ENCODE results near the gene FBXL22. TPM values are rescaled to one million over a fixed set of nuclear protein-coding genes. Genes with fewer than 3 reads are reported as not detected.

Gene FBXL22
- total and polyA plus RNA-seq, 2 of the 4 experiments (the other 2 are of a cell fraction), result 0.36 to 1.3 TPM

- H4K91ac ChIP-seq (ENCODE audit: insufficient read depth, low read depth, low read length), result no peak overlapping the region
- H3K4me1 ChIP-seq (ENCODE audit: control insufficient read depth, insufficient read depth, low read length), result peaks cover 11% of the 10 kb centered on the region
- peaks cover 8% of the 10 kb centered on the region for H3K9me1 ChIP-seq (ENCODE audit: insufficient read depth, low read length)
- ChIA-PET CTCF (interaction anchor here (1.4 kb wide), 1 partner anchor 18 kb away, joined by 3 read pairs; no protein-coding TSS in a partner anchor), POLR2A (ENCODE audit: unreplicated experiment) (no interaction called here)
- intact Hi-C loops (cut with micrococcal nuclease), result loop anchor here (10.0 kb wide), 1 partner anchor 122 kb away; no protein-coding TSS in a partner anchor
- in situ Hi-C loops (cut with MboI; ENCODE audit: low sequenced_read_pairs), result no loop called here
- no peaks in the 10 kb centered on the region for H3K27me3 ChIP-seq (ENCODE audit: control insufficient read depth, insufficient read depth, low read length)
- H3K4ac ChIP-seq (ENCODE audit: low read depth, low read length), result peak overlapping the region; percentile 27; the same call in 1 of the 2 replicates
- H2AK9ac ChIP-seq (replicated peaks; ENCODE audit: low read depth, low read length, poor library complexity), result no peak overlapping the region
- no peak overlapping the region for H3K4me3 ChIP-seq (ENCODE audit: insufficient read depth, low read depth, low read length)
- DNase-seq (no peak), ATAC-seq (ENCODE audit: low read depth) (no peak)
- peaks cover 17% of the 10 kb centered on the region for H3K36me3 ChIP-seq (ENCODE audit: control insufficient read depth, insufficient read depth, low read length)
- no peak overlapping the region for H3K27ac ChIP-seq (ENCODE audit: insufficient read depth, low read length)
- no peak overlapping the region for H3K56ac ChIP-seq (ENCODE audit: extremely low read depth, insufficient read depth, low read length)
- H2BK20ac ChIP-seq (ENCODE audit: low read depth, low read length), result no peak overlapping the region
- no peak overlapping the region for H2BK5ac ChIP-seq (ENCODE audit: low read depth, low read length, poor library complexity, severe bottlenecking)
- H4K5ac ChIP-seq (ENCODE audit: low read depth, low read length), result no peak overlapping the region
- dilution Hi-C loops (cut with HindIII; ENCODE audit: low sequenced_read_pairs, unreplicated experiment), result no loop called here
- H3K9me3 ChIP-seq (ENCODE audit: control insufficient read depth, insufficient read depth, low read length), result no peaks in the 10 kb centered on the region
- no peak overlapping the region for H3K9ac ChIP-seq (ENCODE audit: low read depth, low read length)
- H3K4me2 ChIP-seq (ENCODE audit: low read depth, low read length), result no peak overlapping the region
- no peak overlapping the region for H4K8ac ChIP-seq (ENCODE audit: low read depth in 2 of 2, low read length in 2 of 2)
- no TSS peak for BruUV-seq (replicated peaks)
- H2AK5ac ChIP-seq (ENCODE audit: low read depth, low read length), result peak overlapping the region; percentile 42; the same call in 1 of the 2 replicates
- H2AFZ ChIP-seq (replicated peaks; ENCODE audit: low read length, poor library complexity), result no peak overlapping the region
- peaks cover 0 to 20% of the 10 kb centered on the region in 2 experiments; a peak in 1 of 4 replicates for H3K79me1 ChIP-seq (ENCODE audit: low read depth in 1 of 2, low read length in 2 of 2)
- H4K20me1 ChIP-seq (ENCODE audit: insufficient read depth, low read length), result peaks cover 10% of the 10 kb centered on the region; the same call in 1 of the 2 replicates
- WGBS, 2 experiments (ENCODE audit: extremely low coverage in 2 of 2, insufficient read length in 1 of 2), result no CpG with 5 or more reads among the region's 5 CpGs
- TF ChIP-seq SMC3 (IDR thresholded peaks at IDR 0.05; ENCODE audit: low read depth, low read length) (no peak), MAFK (IDR thresholded peaks at IDR 0.05; ENCODE audit: low read depth, low read length) (no peak), MAZ (IDR thresholded peaks at IDR 0.05; ENCODE audit: borderline replicate concordance, low read depth, low read length) (no peak), ELK1 (IDR thresholded peaks at IDR 0.05; ENCODE audit: borderline replicate concordance, low read depth, low read length) (no peak), MXI1 (IDR thresholded peaks at IDR 0.05; ENCODE audit: borderline replicate concordance, low read depth, low read length) (no peak), NFE2L2 (IDR thresholded peaks at IDR 0.05; ENCODE audit: low read depth, low read length) (no peak), POLR2A (IDR thresholded peaks at IDR 0.05; ENCODE audit: low read depth, low read length) (no peak), RAD21 (IDR thresholded peaks at IDR 0.05; ENCODE audit: low read length) (no peak), CHD1 (IDR thresholded peaks at IDR 0.05; ENCODE audit: low read depth, low read length) (no peak), CEBPB (IDR thresholded peaks at IDR 0.05; ENCODE audit: low read depth, low read length) (no peak), BHLHE40 (IDR thresholded peaks at IDR 0.05; ENCODE audit: low read depth, low read length) (no peak), CTCF (conservative IDR thresholded peaks at IDR 0.05; ENCODE audit: low read depth, low read length) (no peak), USF2 (IDR thresholded peaks at IDR 0.05; ENCODE audit: low read depth, low read length) (no peak), RFX5 (IDR thresholded peaks at IDR 0.05; ENCODE audit: low read depth, low read length) (no peak)
- H3K18ac ChIP-seq (ENCODE audit: low read depth, low read length), result no peak overlapping the region
- no peak overlapping the region for H3K23ac ChIP-seq (ENCODE audit: low read depth, low read length)
- no peak overlapping the region for H2BK15ac ChIP-seq (ENCODE audit: low read depth, low read length)
- no peak overlapping the region for H3K14ac ChIP-seq (replicated peaks; ENCODE audit: low read depth, low read length)
- H2BK120ac ChIP-seq (ENCODE audit: low read depth, low read length), result no peak overlapping the region
These were observed 10.4 kb upstream of the FBXL22 start for GRCh38 chr15:63586790-63587189.

All from IMR-90 (cell line).